PC-3 (cell line): ENCODE data around the gene KRT17.

Experiments
- CTCF ChIP-seq: fragments of 300-600 bp; sonication (generic); conservative IDR thresholded peaks from 2 replicates; pipeline ENCODE4 v1.5.1; 2017; ENCODE audit warnings: antibody characterized with exemption, low read depth, mild to moderate bottlenecking, low read length
- EZH2 ChIP-seq: fragments of 300-600 bp; sonication (generic); IDR thresholded peaks from one replicate; pipeline ENCODE4 v1.6.1; 2017; ENCODE audit warnings: antibody characterized with exemption, mild to moderate bottlenecking, low read length; ENCODE audit not compliant: unreplicated experiment

DNA sequence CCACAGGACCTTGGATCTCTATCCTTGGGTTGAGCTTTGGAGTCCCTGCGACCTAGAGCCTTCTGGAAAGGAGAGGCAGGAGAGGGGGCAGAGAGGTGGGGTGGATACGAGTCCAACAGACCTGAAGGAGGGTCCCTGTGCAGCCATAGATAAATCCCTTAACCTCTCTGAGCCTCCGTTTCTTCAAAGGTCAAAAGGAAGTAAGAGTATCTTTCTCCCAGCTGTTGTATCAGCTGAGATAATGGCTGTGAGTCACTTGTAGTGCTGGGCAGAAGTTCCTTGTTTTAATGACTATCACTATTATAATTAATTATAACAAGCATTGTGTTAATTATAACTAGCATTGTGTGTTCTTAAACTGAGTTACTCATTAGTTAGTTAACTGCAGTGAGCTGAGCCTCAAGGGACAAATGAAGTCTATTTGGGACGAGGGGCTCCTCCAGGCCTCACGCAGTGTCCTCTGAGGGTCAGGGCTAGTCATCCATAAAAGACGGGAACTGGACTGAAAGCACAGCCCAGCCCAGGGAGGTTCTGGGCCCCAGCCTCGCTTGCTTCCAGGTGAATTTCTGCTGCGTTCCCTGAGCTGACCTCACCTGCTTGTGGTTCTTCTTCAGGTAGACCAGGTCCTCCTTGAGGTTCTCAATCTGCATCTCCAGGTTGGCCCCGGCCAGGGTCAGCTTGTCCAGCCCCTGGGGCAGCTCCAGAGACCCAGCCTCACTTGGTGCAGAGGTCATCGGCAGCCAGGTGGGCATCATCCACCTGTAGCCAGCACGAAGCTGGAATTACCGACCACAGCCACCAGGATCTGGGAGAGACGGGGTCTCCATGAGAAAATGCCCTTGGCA, 5.7 kb upstream of the KRT17 start:
- TF ChIP-seq CTCF (no peak), EZH2 (no peak)
